Loucy (cell line): ENCODE data around the gene INF2.
"Not testable (repeated sequence)": the region's sequence is repeated elsewhere in the genome, so short reads cannot be mapped to it uniquely, and the experiment has no call there.

Source experiments
- H2AFZ ChIP-seq: fragments of 200-600 bp; sonication (generic); 2 replicates; pipeline ENCODE4 v1.6.0; 2016; ENCODE audit warnings: antibody characterized with exemption, mild to moderate bottlenecking, low read length, moderate library complexity
- H3F3A ChIP-seq: fragments of 200-600 bp; 2 replicates; pipeline ENCODE4 v1.6.0; 2016; ENCODE audit warnings: antibody characterized with exemption, low read depth, mild to moderate bottlenecking
- H3K27me3 ChIP-seq: fragments of 200-600 bp; sonication (generic); 2 replicates; pipeline ENCODE4 v1.6.1; 2014; ENCODE audit warnings: low read length, mild to moderate bottlenecking; ENCODE audit not compliant: insufficient read depth, poor library complexity, severe bottlenecking
- H3K36me3 ChIP-seq: fragments of 200-600 bp; sonication (generic); 2 replicates; pipeline ENCODE4 v1.6.1; 2016; ENCODE audit warnings: low read length; ENCODE audit not compliant: insufficient read depth
- H3K4me1 ChIP-seq: fragments of 200-600 bp; sonication (generic); 2 replicates; pipeline ENCODE4 v1.5.1; 2014; ENCODE audit warnings: low read length, mild to moderate bottlenecking; ENCODE audit not compliant: insufficient read depth, poor library complexity, severe bottlenecking
- H3K4me2 ChIP-seq: fragments of 200-600 bp; sonication (generic); 2 replicates; pipeline ENCODE4 v1.6.0; 2014; ENCODE audit warnings: antibody characterized with exemption, low read length, low read depth, mild to moderate bottlenecking; ENCODE audit not compliant: poor library complexity, severe bottlenecking
- H3K4me3 ChIP-seq: fragments of 200-600 bp; sonication (generic); 2 replicates; pipeline ENCODE4 v1.5.1; 2014; ENCODE audit warnings: low read length, mild to moderate bottlenecking, mixed read lengths; ENCODE audit not compliant: poor library complexity, severe bottlenecking
- H3K79me2 ChIP-seq: fragments of 200-600 bp; sonication (generic); 2 replicates; pipeline ENCODE4 v1.6.1; 2014; ENCODE audit warnings: low read length; ENCODE audit not compliant: insufficient read depth
- H3K9ac ChIP-seq: fragments of 200-600 bp; sonication (generic); 2 replicates; pipeline ENCODE4 v1.6.0; 2014; ENCODE audit warnings: mild to moderate bottlenecking, low read depth, low read length, moderate library complexity; ENCODE audit not compliant: poor library complexity, severe bottlenecking
- H3K9me2 ChIP-seq: fragments of 200-600 bp; sonication (generic); replicated peaks from 2 replicates; pipeline ENCODE4 v1.6.1; 2016; ENCODE audit warnings: low read depth, low read length, mixed read lengths
- H3K9me3 ChIP-seq: fragments of 200-600 bp; sonication (generic); 2 replicates; pipeline ENCODE4 v1.6.1; 2014; ENCODE audit warnings: mild to moderate bottlenecking, antibody characterized with exemption, low read length, low read depth; ENCODE audit not compliant: insufficient read depth
- H4K20me1 ChIP-seq: fragments of 200-600 bp; sonication (generic); 2 replicates; pipeline ENCODE4 v1.6.0; 2014; ENCODE audit warnings: antibody characterized with exemption, low read length, mild to moderate bottlenecking; ENCODE audit not compliant: insufficient read depth, poor library complexity, severe bottlenecking
- CTCF ChIP-seq: fragments of 200-600 bp; sonication (generic); conservative IDR thresholded peaks from 2 replicates; pipeline ENCODE4 v1.5.1; 2014; ENCODE audit warnings: mild to moderate bottlenecking, antibody characterized with exemption, low read length
- EZH2phosphoT487 ChIP-seq: fragments of 200-600 bp; IDR thresholded peaks from 2 replicates; pipeline ENCODE4 v1.6.1; 2018; ENCODE audit warnings: antibody characterized with exemption, mild to moderate bottlenecking, moderate library complexity, borderline replicate concordance

The INF2 gene

DNA sequence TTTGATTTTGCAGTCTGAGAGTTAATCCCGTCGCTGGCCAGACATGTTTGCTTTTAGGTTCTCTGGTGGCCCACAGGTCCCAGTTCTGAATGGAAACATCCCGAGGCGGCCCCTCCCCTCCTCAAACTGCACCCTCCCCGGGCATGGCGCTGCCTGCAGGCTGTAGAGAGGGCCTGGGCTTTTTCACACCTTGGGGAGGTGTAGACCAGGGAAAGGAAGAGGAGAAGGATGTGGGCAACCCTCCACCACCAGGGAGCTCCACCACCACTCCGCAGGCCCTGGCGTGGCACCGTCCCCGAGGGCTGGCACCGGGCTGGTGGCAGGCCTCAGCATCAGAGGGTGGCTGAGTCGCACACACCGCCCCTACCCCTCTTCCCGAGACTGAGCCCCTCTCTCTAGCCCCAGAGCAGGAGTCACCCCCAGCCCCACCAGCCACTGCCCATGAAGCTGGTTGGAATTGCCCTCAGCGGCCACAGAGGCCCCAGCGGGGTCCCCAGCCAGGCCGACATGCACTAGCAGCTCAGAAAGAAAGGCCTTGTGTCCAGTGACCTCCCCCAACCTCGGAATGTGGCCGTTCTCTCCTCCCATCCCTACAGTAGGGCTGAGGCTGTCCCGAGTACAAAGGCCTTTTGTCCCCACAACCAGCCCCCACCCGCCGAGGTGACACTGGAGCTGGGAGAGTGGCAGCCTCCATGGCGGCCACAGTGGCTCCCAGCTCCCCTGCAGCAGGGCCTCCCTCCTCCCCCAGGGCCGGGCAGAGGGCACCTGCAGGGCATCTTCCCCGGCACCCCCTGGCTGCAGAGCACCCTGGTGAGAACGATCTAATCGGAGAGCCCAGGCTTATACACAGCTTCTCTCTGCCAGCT lies 23.5 kb upstream of the INF2 start:
- H3K4me2 ChIP-seq, result peak overlapping the region; percentile 27
- H3K9ac ChIP-seq, result no peak overlapping the region
- H3F3A ChIP-seq, result no peaks in the 10 kb centered on the region
- H3K27me3 ChIP-seq, result no peaks in the 10 kb centered on the region
- no peaks in the 10 kb centered on the region for H3K79me2 ChIP-seq
- no peaks in the 10 kb centered on the region for H3K36me3 ChIP-seq
- H3K9me2 ChIP-seq, result no peaks in the 10 kb centered on the region
- H2AFZ ChIP-seq, result no peak overlapping the region
- no peaks in the 10 kb centered on the region for H4K20me1 ChIP-seq
- TF ChIP-seq EZH2phosphoT487 (no peak), CTCF (peak; percentile 55)
- H3K9me3 ChIP-seq, result no peaks in the 10 kb centered on the region
- H3K4me1 ChIP-seq, result peaks cover 5% of the 10 kb centered on the region
- H3K4me3 ChIP-seq, result no peak overlapping the region

DNA sequence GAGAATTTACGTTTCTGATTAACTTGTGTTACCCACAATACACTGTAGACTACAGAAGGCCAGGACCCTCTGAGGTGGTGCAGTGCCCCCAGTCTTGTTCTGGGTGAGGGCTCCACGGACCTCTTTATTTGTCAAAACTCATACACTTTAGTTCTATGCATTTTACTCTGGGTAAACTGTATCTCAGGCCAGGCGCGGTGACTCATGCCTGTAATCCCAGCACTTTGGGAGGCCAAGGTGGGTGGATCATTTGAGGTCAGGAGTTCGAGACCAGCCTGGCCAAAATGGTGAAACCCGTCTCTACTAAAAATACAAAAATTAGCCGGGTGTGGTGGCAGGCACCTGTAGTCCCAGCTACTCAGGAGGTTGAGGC lies 22.9 kb upstream of the INF2 start:
- not testable (repeated sequence) for H2AFZ ChIP-seq, H3K27me3 ChIP-seq, H3K9ac ChIP-seq, H3K4me2 ChIP-seq, H3K9me2 ChIP-seq, H3K36me3 ChIP-seq, H3K9me3 ChIP-seq, H3K79me2 ChIP-seq, H3F3A ChIP-seq, H3K4me3 ChIP-seq, H3K4me1 ChIP-seq, H4K20me1 ChIP-seq

DNA sequence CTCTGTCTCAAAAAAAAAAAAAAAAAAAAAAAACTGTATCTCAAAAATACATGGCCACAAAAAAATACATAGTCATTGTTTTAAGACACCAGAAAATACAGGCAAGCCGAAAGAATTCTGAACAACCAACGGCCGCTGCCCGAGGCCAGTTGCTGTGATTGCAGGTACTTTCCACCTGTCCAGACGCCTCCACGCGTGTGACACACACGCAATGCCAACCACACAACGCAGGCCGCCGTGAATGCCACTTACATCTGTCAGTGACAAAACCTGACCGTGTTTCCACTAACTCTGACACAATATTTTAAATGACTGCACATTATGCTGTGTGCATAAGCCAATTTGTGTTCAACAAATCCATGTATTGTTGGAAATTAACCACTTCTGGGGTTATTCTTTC lies 22.4 kb upstream of the INF2 start:
- Histone ChIP-seq H3K4me2 (no peak overlapping the region), H3K79me2 (no peaks in the 10 kb centered on the region), H3K4me1 (peaks cover 5% of the 10 kb centered on the region), H2AFZ (no peak overlapping the region), H3K9ac (no peak overlapping the region), H3K27me3 (no peaks in the 10 kb centered on the region), H3K9me3 (no peaks in the 10 kb centered on the region), H3K36me3 (no peaks in the 10 kb centered on the region), H3F3A (no peaks in the 10 kb centered on the region), H4K20me1 (no peaks in the 10 kb centered on the region), H3K4me3 (no peak overlapping the region), H3K9me2 (no peaks in the 10 kb centered on the region)
- no peak for TF ChIP-seq EZH2phosphoT487
- no peak for TF ChIP-seq CTCF

DNA sequence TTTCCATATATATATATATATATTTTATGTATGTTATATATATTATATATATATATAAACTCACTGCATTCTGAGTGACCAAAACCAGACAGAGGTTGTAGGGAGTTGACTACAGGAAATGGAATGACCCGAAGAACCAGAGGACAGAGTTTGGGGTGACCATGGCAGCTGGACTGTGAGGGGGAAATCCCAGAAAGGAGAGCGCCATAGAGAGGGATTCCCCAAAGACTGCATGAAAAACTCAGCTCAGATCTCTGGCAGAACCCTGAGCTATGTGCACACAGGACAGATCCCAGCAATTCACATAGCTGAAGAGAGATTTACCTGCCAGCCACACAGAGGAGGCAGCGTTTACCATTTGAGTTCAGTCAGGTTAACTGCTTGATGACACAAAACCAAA lies 19.7 kb upstream of the INF2 start:
- H3K9ac ChIP-seq, result no peak overlapping the region
- no peak overlapping the region for H3K4me2 ChIP-seq
- H3K4me3 ChIP-seq, result no peak overlapping the region
- TF ChIP-seq CTCF (no peak), EZH2phosphoT487 (no peak)
- no peaks in the 10 kb centered on the region for H3K36me3 ChIP-seq
- no peak overlapping the region for H2AFZ ChIP-seq
- no peaks in the 10 kb centered on the region for H3K9me2 ChIP-seq
- no peaks in the 10 kb centered on the region for H3K9me3 ChIP-seq
- peaks cover 5% of the 10 kb centered on the region for H3K4me1 ChIP-seq
- H3K27me3 ChIP-seq, result no peaks in the 10 kb centered on the region
- no peaks in the 10 kb centered on the region for H3F3A ChIP-seq
- H3K79me2 ChIP-seq, result no peaks in the 10 kb centered on the region
- no peaks in the 10 kb centered on the region for H4K20me1 ChIP-seq

DNA sequence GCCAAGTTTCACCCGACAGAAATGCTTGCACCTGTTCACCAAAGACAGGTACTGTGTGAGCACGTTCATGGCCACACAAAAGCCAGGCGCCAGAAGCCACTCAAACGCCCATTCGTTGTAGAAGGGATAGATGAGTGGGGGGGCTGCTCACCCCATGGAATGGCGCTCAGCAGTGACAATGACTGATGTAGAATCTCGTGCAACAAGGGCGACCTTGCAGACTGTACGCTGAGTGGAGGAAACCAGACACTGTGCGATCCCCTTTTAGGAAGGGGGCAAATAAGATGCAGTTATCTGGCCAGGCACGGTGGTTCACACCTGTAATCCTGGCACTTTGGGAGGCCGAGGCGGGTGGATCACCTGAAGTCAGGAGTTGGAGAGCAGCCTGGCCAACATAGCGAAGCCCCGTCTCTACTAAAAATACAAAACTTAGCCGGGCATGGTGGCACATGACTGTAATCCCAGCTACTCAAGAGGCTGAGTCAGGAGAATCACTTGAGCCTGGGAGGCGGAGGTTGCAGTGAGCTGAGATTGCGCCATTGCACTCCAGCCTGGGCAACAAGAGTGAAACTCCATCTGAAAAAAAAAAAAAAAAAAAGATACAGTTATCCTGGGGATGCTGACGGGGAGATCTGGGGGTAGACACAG lies 18.0 kb upstream of the INF2 start:
- H3K79me2 ChIP-seq, H3K9me3 ChIP-seq, H3K36me3 ChIP-seq, H3K4me3 ChIP-seq, H3K4me2 ChIP-seq, H3F3A ChIP-seq, H3K9ac ChIP-seq, H4K20me1 ChIP-seq, H3K9me2 ChIP-seq, H2AFZ ChIP-seq, H3K4me1 ChIP-seq, H3K27me3 ChIP-seq: not testable (repeated sequence)
